HEK293T (cell line): ENCODE data around the gene CDH4.

Experiments used
- ARNT ChIP-seq: fragments of 450-650 bp; IDR thresholded peaks from 2 replicates; pipeline ENCODE4 v1.6.1; 2017; ENCODE audit warnings: mild to moderate bottlenecking
- ELF4 ChIP-seq: fragments of 450-650 bp; IDR thresholded peaks from 2 replicates; pipeline ENCODE4 v1.6.1; 2017; ENCODE audit warnings: antibody characterized with exemption
- FOXM1 ChIP-seq: fragments of 450-650 bp; IDR thresholded peaks from 2 replicates; pipeline ENCODE4 v1.6.1; 2017; ENCODE audit warnings: mild to moderate bottlenecking, borderline replicate concordance
- HDGF ChIP-seq: fragments of 450-650 bp; IDR thresholded peaks from 2 replicates; pipeline ENCODE4 v1.6.1; 2017; ENCODE audit warnings: antibody characterized with exemption, borderline replicate concordance
- L3MBTL2 ChIP-seq: fragments of 450-650 bp; conservative IDR thresholded peaks from 2 replicates; pipeline ENCODE4 v1.6.1; 2016; ENCODE audit warnings: mild to moderate bottlenecking

- TF ChIP-seq HDGF (no peak), ARNT (no peak), FOXM1 (no peak), L3MBTL2 (no peak), ELF4 (no peak)
Measured at GRCh38 chr20:61482901-61483300, 230.8 kb downstream of the CDH4 start.
